IPS-18a (cell line): ENCODE data around the gene JAKMIP3.
A peak's percentile ranks its signal among the peaks of the same experiment; 100 is the strongest.

ENCODE experiments used
- H3K27ac ChIP-seq: one replicate; pipeline ENCODE4 v1.5.1; 2013; ENCODE audit warnings: low read length
- H3K27me3 ChIP-seq: one replicate; pipeline ENCODE4 v1.6.1; 2013; ENCODE audit warnings: mild to moderate bottlenecking, low read length; ENCODE audit not compliant: control insufficient read depth, insufficient read depth
- H3K36me3 ChIP-seq: one replicate; pipeline ENCODE4 v1.6.1; 2013; ENCODE audit warnings: low read depth, low read length; ENCODE audit not compliant: control insufficient read depth
- H3K4me1 ChIP-seq: one replicate; pipeline ENCODE4 v1.6.1; 2013; ENCODE audit warnings: low read depth, low read length; ENCODE audit not compliant: control insufficient read depth
- H3K4me3 ChIP-seq: one replicate; pipeline ENCODE4 v1.5.1; 2013; ENCODE audit warnings: low read length
- H3K9ac ChIP-seq: one replicate; pipeline ENCODE4 v1.6.1; 2013; ENCODE audit warnings: mild to moderate bottlenecking, low read length, moderate library complexity
- H3K9me3 ChIP-seq: one replicate; pipeline ENCODE4 v1.6.1; 2013; ENCODE audit warnings: low read depth, low read length; ENCODE audit not compliant: control insufficient read depth

The JAKMIP3 gene

GRCh38 chr10:132030898-132031463 is 34.8 kb upstream of the JAKMIP3 start:
- Histone ChIP-seq H3K36me3 (no peaks in the 10 kb centered on the region), H3K27ac (no peak overlapping the region), H3K4me3 (no peak overlapping the region), H3K9me3 (no peaks in the 10 kb centered on the region), H3K9ac (no peak overlapping the region), H3K4me1 (no peaks in the 10 kb centered on the region), H3K27me3 (peaks cover 24% of the 10 kb centered on the region)

- Histone ChIP-seq H3K4me1 (peaks cover 10% of the 10 kb centered on the region), H3K4me3 (no peak overlapping the region), H3K36me3 (no peaks in the 10 kb centered on the region), H3K9ac (no peak overlapping the region), H3K27ac (no peak overlapping the region), H3K27me3 (peaks cover 50% of the 10 kb centered on the region), H3K9me3 (no peaks in the 10 kb centered on the region)
Observed at GRCh38 chr10:132033632-132034031, 32.1 kb upstream of the JAKMIP3 start.

- Histone ChIP-seq H3K36me3 (no peaks in the 10 kb centered on the region), H3K4me1 (peaks cover 15% of the 10 kb centered on the region), H3K27me3 (peaks cover 53% of the 10 kb centered on the region), H3K9ac (no peak overlapping the region), H3K9me3 (no peaks in the 10 kb centered on the region), H3K27ac (no peak overlapping the region), H3K4me3 (no peak overlapping the region)
Observed at GRCh38 chr10:132035476-132035875, 30.3 kb upstream of the JAKMIP3 start.

GRCh38 chr10:132036153-132036886 is 29.4 kb upstream of the JAKMIP3 start:
- Histone ChIP-seq H3K9ac (no peak overlapping the region), H3K4me1 (peaks cover 15% of the 10 kb centered on the region), H3K4me3 (peak overlapping the region; percentile 58), H3K27me3 (peaks cover 53% of the 10 kb centered on the region), H3K27ac (no peak overlapping the region), H3K36me3 (no peaks in the 10 kb centered on the region), H3K9me3 (no peaks in the 10 kb centered on the region)

- H3K4me1 ChIP-seq, result peaks cover 15% of the 10 kb centered on the region
- H3K36me3 ChIP-seq, result no peaks in the 10 kb centered on the region
- H3K9ac ChIP-seq, result no peak overlapping the region
- peaks cover 53% of the 10 kb centered on the region for H3K27me3 ChIP-seq
- no peaks in the 10 kb centered on the region for H3K9me3 ChIP-seq
- peak overlapping the region; percentile 47 for H3K4me3 ChIP-seq
- H3K27ac ChIP-seq, result no peak overlapping the region
Observed at GRCh38 chr10:132036887-132037675, 28.7 kb upstream of the JAKMIP3 start.

GRCh38 chr10:132037676-132037975 is 28.1 kb upstream of the JAKMIP3 start:
- no peak overlapping the region for H3K9ac ChIP-seq
- H3K4me1 ChIP-seq, result peaks cover 15% of the 10 kb centered on the region
- H3K36me3 ChIP-seq, result no peaks in the 10 kb centered on the region
- H3K4me3 ChIP-seq, result peak overlapping the region; percentile 47
- no peaks in the 10 kb centered on the region for H3K9me3 ChIP-seq
- no peak overlapping the region for H3K27ac ChIP-seq
- H3K27me3 ChIP-seq, result peaks cover 53% of the 10 kb centered on the region

- Histone ChIP-seq H3K27me3 (peaks cover 45% of the 10 kb centered on the region), H3K9ac (no peak overlapping the region), H3K4me1 (peaks cover 24% of the 10 kb centered on the region), H3K4me3 (no peak overlapping the region), H3K27ac (no peak overlapping the region), H3K9me3 (no peaks in the 10 kb centered on the region), H3K36me3 (no peaks in the 10 kb centered on the region)
Observed at GRCh38 chr10:132039371-132039770, 26.4 kb upstream of the JAKMIP3 start.

GRCh38 chr10:132040046-132040445 is 25.7 kb upstream of the JAKMIP3 start:
- Histone ChIP-seq H3K4me3 (no peak overlapping the region), H3K36me3 (no peaks in the 10 kb centered on the region), H3K27ac (no peak overlapping the region), H3K9me3 (no peaks in the 10 kb centered on the region), H3K9ac (no peak overlapping the region), H3K27me3 (peaks cover 38% of the 10 kb centered on the region), H3K4me1 (peaks cover 24% of the 10 kb centered on the region)

- H3K4me3 ChIP-seq, result no peak overlapping the region
- H3K9ac ChIP-seq, result no peak overlapping the region
- no peaks in the 10 kb centered on the region for H3K9me3 ChIP-seq
- H3K27ac ChIP-seq, result no peak overlapping the region
- H3K36me3 ChIP-seq, result no peaks in the 10 kb centered on the region
- H3K4me1 ChIP-seq, result peaks cover 24% of the 10 kb centered on the region
- H3K27me3 ChIP-seq, result peaks cover 25% of the 10 kb centered on the region
Observed at GRCh38 chr10:132041340-132041739, 24.4 kb upstream of the JAKMIP3 start.

- Histone ChIP-seq H3K9me3 (no peaks in the 10 kb centered on the region), H3K27me3 (no peaks in the 10 kb centered on the region), H3K27ac (no peak overlapping the region), H3K36me3 (no peaks in the 10 kb centered on the region), H3K4me1 (peaks cover 14% of the 10 kb centered on the region), H3K4me3 (no peak overlapping the region), H3K9ac (no peak overlapping the region)
Observed at GRCh38 chr10:132043861-132044695, 21.7 kb upstream of the JAKMIP3 start.

- Histone ChIP-seq H3K36me3 (no peaks in the 10 kb centered on the region), H3K27me3 (no peaks in the 10 kb centered on the region), H3K27ac (no peak overlapping the region), H3K9me3 (no peaks in the 10 kb centered on the region), H3K4me3 (no peak overlapping the region), H3K9ac (no peak overlapping the region), H3K4me1 (peaks cover 14% of the 10 kb centered on the region)
Observed at GRCh38 chr10:132044803-132045202, 20.9 kb upstream of the JAKMIP3 start.
